EH (cell line): ENCODE data around the gene UBTD2.
A peak's percentile ranks its signal among the peaks of the same experiment; 100 is the strongest.
"Not testable (repeated sequence)": the region's sequence is repeated elsewhere in the genome, so short reads cannot be mapped to it uniquely, and the experiment has no call there.

Experiments used
- DNase-seq: peaks from one replicate; pipeline ENCODE4 v3.0.0-alpha.2; 2015; ENCODE audit warnings: low read depth

Gene UBTD2, protein sequence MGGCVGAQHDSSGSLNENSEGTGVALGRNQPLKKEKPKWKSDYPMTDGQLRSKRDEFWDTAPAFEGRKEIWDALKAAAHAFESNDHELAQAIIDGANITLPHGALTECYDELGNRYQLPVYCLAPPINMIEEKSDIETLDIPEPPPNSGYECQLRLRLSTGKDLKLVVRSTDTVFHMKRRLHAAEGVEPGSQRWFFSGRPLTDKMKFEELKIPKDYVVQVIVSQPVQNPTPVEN

DNA sequence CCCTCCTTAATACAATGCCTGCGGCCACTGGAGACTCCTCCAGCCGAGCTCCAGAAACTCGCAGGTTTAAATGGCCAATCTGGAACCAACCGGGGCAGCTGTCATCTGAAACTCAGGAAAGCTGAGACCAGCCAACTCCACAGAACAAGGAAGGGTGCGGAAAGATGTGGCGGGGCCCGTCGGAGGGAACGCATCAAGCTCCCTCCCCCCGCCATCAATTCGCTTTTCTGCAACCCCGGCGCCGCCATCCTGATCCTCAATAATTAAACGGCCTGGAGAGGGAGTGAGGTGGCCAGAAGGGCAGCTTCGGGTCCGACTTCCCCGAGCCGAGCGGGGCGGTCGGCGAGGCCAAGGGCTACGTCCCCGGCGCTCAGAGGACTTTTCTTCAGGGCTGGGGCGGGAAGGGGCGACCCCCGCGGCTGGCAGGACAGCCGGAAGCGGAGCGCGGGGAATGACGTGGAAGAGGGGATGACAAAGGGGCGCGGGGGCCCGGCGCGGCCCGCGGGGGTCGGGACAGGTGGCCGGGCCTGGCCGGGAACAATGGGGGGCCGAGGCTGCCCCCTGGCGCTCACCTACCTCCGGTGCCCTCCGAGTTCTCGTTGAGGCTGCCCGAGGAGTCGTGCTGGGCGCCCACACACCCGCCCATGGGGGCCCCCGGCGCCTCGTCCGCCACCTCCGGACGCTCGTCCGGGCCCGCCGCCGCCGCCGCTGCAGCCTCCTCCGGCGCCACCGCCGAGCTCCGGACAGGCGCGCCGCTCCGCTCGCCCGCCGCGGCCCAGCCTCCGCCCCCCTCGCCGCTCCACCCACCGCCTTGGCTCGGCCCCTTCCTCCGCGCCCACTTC is at the start of gene UBTD2:
UBTD2 (minus strand) TSS at position 745 of the 842 bp plus-strand sequence; CDS start at position 646, 99 bp downstream.
- DNase-seq, result peak; percentile 84

GRCh38 chr5:172326901-172327300 is 43.3 kb upstream of the UBTD2 start:
- not testable (repeated sequence) for DNase-seq

GRCh38 chr5:172325452-172325851 is 41.9 kb upstream of the UBTD2 start:
- no peak for DNase-seq

- no peak for DNase-seq
These were observed 38.7 kb upstream of the UBTD2 start for GRCh38 chr5:172322028-172322965.

- no peak for DNase-seq
These were observed 38.0 kb upstream of the UBTD2 start for GRCh38 chr5:172321593-172321992.

- peak; percentile 31 for DNase-seq
These were observed 36.3 kb upstream of the UBTD2 start for GRCh38 chr5:172319708-172320441.

GRCh38 chr5:172315587-172316493 is 32.3 kb upstream of the UBTD2 start:
- no peak for DNase-seq

DNA sequence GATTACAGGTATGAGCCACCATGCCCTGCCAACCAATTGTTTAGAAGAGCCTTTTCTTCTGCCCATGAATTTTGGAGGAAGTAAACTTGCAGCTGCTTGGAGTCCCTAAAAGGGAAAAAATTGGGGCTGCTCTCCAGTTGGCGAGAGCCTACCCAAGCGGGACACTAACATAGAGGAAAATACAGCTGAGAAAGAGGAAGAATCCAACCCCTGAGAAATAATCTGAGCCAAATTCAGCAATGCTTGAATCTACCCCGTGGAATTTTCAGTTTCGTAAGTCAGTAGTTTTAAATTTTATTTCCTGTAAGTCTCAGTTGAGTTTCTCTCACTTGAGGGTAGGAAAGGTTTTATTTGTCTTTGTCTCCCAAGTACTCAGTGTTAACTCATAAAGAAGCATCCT is 30.4 kb upstream of the UBTD2 start:
- no peak for DNase-seq

DNA sequence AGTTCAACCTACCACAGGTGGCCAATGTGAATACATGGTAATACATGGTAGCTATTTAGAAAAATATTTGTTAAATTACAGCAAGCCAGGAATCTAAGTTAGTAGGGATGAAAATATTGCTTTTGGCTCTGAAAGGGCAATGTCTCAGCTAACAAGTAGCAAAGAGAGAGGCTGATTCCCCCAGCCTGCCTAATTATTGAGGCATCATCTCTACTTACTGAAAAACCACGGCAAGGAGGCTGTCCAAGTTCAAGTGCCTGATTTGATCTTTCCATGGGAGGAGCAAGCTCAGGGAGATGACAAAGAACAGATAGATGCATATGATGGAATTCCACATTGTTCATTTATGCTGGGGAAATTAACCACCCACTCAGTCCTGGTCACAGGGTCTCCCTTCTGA is 28.7 kb upstream of the UBTD2 start:
- peak; percentile 68 for DNase-seq

DNA sequence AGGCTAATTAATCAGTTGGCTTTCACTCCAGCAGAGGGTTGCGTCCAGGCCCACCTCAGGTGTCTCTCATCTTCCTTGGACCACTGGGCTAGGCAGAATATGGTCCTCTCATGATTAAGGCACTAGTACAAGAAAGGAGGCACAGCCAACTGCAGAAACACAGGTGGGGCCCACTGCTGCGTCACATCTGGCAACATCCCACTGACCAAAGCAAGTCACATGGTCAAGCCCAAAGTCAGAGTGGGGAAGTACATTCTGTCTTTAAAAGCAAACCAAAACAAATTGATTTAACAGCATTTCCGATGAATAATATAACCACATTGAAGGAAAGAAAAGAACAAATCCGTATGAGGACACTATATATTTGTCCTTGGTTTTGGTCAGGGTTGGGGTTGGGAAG is 28.0 kb upstream of the UBTD2 start:
- DNase-seq, result no peak

DNA sequence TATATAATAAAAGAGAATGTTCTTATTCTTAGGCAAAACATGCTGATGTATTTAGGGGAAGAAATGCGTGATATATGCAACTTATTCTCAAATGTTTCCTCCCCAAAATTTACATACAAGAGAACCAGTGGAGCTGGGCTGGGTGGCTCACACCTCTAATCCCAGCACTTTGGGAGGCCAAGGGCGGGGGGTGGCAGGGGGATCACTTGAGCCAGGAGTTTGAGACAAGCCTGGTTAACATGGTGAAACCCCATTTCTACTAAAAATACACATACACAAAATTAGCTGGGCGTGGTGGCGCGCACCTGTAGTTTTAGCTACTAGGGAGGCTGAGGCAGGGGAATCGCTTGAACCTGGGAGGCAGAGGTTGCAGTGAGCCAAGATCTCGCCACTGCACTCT is 27.5 kb upstream of the UBTD2 start:
- DNase-seq, result no peak

- DNase-seq, result no peak
These were observed 21.8 kb upstream of the UBTD2 start for GRCh38 chr5:172305380-172305779.

DNA sequence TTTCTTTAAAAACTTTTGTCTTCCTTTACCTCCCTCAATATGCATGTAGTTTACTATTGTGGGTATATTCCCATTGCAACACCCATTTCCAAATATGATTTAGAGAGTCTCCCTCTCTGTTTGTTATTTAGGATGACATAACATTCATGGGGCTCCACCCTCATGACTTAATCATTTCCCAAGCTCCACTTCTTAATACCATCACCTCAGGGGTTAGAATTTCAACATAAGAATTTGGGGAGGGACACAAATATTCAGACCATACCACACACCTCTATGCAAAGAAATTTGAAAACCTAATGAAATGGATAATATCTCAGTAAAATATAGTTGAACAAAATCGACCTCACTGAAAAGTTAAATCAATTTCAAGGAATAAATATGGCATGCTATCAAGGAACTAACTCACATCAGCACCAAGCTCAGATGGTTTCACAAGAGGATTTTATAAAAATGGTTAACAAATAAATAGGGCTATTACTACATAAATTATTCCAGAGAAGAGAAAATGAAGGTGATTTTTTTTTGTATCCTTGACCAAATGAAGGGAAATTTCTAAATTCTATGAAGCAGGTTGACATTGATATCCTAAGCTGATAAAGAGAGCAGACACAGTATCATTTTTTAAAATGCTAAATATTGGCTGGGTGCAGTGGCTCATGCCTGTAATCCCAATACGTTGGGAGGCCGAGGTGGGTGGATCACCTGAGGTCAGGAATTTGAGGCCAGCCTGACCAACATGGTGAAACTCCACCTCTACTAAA is 20.2 kb upstream of the UBTD2 start:
- peak; percentile 22 for DNase-seq

DNA sequence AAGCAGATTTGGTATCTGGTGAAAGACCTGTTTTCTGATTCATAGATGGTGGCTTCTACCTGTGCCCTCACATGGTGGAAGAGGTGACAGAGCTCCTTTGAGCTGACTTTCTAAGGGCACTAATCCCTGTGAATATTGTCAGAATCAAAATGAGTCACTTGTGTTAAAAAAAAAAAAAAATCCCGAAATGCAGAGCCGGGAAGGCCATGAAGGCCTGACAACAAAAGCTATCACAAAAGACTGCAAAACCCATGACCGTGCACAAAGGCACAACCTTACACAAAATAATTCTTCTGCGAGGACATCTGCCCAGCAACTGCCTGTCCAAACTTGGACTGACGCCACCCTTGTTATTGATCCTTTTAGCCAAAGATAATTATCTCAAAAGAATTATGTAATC is 19.6 kb upstream of the UBTD2 start:
- DNase-seq, result no peak

GRCh38 chr5:172302047-172302710 is 18.6 kb upstream of the UBTD2 start:
- no peak for DNase-seq

GRCh38 chr5:172299916-172300439 is 16.4 kb upstream of the UBTD2 start:
- DNase-seq, result peak; percentile 65

DNA sequence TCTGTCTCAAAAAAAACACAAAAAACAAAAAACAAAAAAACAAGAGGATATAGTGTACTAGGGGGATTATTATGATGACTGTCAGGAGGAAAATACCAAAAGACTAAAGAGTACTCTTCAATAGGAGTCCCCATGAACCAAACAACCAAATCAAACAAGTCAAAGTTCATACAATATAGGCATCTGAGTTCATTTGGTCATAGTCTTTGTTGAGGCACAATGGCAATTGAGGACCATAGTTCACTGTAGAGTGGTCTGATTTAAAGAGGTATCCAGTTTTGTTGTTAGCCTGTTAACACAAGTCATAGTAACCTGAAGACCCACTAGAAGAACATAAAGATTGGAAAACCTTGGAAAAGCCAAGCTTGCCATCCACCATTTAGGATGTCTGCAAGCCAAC is 11.3 kb upstream of the UBTD2 start:
- DNase-seq, result no peak

GRCh38 chr5:172293745-172294342 is 10.3 kb upstream of the UBTD2 start:
- no peak for DNase-seq
